ENCODE data around the gene TRIM33. TPM values are rescaled to one million over a fixed set of nuclear protein-coding genes. Genes with fewer than 3 reads are reported as not detected.

The TRIM33 gene
- total and polyA plus RNA-seq, 2 donors (not counting 3 experiments of a cell fraction or from before 2014, with no cell fraction given), result 10.3 to 29.1 TPM

GRCh38 chr1:114395863-114396262, 115.1 kb downstream of the TRIM33 start:
- Histone ChIP-seq H3K9me3 (replicated peaks; ENCODE audit: control insufficient read depth, insufficient read depth, low read length) (no peaks in the 10 kb centered on the region), H3K9me1 (replicated peaks; ENCODE audit: control insufficient read depth, extremely low read depth, insufficient read depth, low read length) (no peaks in the 10 kb centered on the region), H2AFZ (ENCODE audit: low read depth, low read length) (no peak overlapping the region), H4K20me1 (replicated peaks; ENCODE audit: control insufficient read depth, extremely low read depth, insufficient read depth, low read length) (no peaks in the 10 kb centered on the region), H3K27ac (ENCODE audit: insufficient read depth, low read depth, low read length) (no peak overlapping the region), H3K4me2 (ENCODE audit: insufficient read depth, low read length) (no peak overlapping the region), H3K27me3 (ENCODE audit: control insufficient read depth in 2 of 2, insufficient read depth in 2 of 2, low read length in 2 of 2) (no peaks in the 10 kb centered on the region), H3K4me1 (ENCODE audit: control insufficient read depth, extremely low read depth, insufficient read depth, low read length) (no peaks in the 10 kb centered on the region), H3K79me2 (ENCODE audit: control insufficient read depth, insufficient read depth, low read length) (no peaks in the 10 kb centered on the region), H3K9ac (replicated peaks; ENCODE audit: extremely low read depth, insufficient read depth, low read length) (no peak overlapping the region), H3K4me3 (replicated peaks in 1 of 3; ENCODE audit: insufficient read depth in 1 of 3, low read depth in 1 of 3, low read length in 3 of 3) (no peak overlapping the region), H3K36me3 (ENCODE audit: control insufficient read depth in 2 of 2, extremely low read depth in 1 of 2, insufficient read depth in 2 of 2, low read length in 2 of 2) (peaks cover 2 to 5% of the 10 kb centered on the region in 2 experiments)
- DNase-seq (ENCODE audit: low read depth, low spot score) (no peak), FAIRE-seq (no peak)
- no TSS peak for BruUV-seq (replicated peaks)
- dilution Hi-C loops (cut with MboI; ENCODE audit: extremely low pct_ligation_motif_present, low sequenced_read_pairs), result no loop called here
- CTCF ChIA-PET, result interaction anchor here (1.1 kb wide), 1 partner anchor 11 kb away, joined by 4 read pairs; no protein-coding TSS in a partner anchor
- intact Hi-C loops (cut with micrococcal nuclease), result no loop called here
- POLR2A ChIA-PET, result no interaction called here
- no peak for TF ChIP-seq POLR2AphosphoS5 (IDR thresholded peaks at IDR 0.05; ENCODE audit: insufficient read depth, low read depth, low read length)
- no peak for TF ChIP-seq GATA2 (IDR thresholded peaks at IDR 0.05; ENCODE audit: insufficient read depth, insufficient read length, low read depth, low read length)
- no peak for TF ChIP-seq FOS (IDR thresholded peaks at IDR 0.05; ENCODE audit: borderline replicate concordance, insufficient read depth, low read length)

DNA sequence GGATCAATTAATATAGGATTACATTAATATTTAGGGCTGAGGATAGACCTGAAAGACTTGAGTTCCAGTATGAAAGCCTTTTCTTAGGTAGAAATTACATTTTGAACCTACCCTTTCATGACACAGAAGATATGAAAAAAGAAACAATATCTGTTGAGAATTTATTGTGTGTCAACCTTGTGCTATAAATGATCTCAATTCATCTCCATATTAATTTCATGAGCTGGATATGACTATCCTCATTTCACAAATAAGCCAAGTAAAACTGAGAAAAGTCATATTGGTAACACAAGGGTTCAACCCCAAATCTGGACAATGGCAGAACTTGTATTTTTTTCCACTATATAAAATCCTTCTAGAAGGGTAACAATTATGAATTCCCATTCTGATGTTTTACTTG, 120.0 kb downstream of the TRIM33 start:
- TF ChIP-seq GATA2 (IDR thresholded peaks at IDR 0.05; ENCODE audit: insufficient read depth, insufficient read length, low read depth, low read length) (no peak), EZH2 (IDR thresholded peaks at IDR 0.05; ENCODE audit: borderline replicate concordance, low read depth, low read length, severe bottlenecking) (no peak), JUN (IDR thresholded peaks at IDR 0.05; ENCODE audit: borderline replicate concordance, insufficient read depth, insufficient read length, low read depth) (no peak), CTCF (IDR thresholded peaks at IDR 0.05; ENCODE audit: extremely low read depth in 1 of 2, insufficient read depth in 1 of 2, low read depth in 1 of 2, low read length in 2 of 2) (no peak), MYC (IDR thresholded peaks at IDR 0.05; ENCODE audit: low read depth, low read length) (no peak), POLR2A (IDR thresholded peaks at IDR 0.05; ENCODE audit: low read depth, low read length) (no peak), FOS (IDR thresholded peaks at IDR 0.05; ENCODE audit: borderline replicate concordance, insufficient read depth, low read length) (no peak)
- TF ChIP-seq, protein P1, sequence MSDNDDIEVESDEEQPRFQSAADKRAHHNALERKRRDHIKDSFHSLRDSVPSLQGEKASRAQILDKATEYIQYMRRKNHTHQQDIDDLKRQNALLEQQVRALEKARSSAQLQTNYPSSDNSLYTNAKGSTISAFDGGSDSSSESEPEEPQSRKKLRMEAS (IDR thresholded peaks at IDR 0.05; ENCODE audit: insufficient read depth, insufficient read length), result no peak
- H3K79me2 ChIP-seq (ENCODE audit: control insufficient read depth, insufficient read depth, low read length), result no peaks in the 10 kb centered on the region
- no peaks in the 10 kb centered on the region for H4K20me1 ChIP-seq (replicated peaks; ENCODE audit: control insufficient read depth, extremely low read depth, insufficient read depth, low read length)
- FAIRE-seq (no peak), DNase-seq (ENCODE audit: low read depth, low spot score) (no peak)
- no peak overlapping the region for H3K4me2 ChIP-seq (ENCODE audit: insufficient read depth, low read length)
- POLR2A ChIA-PET, result no interaction called here
- H3K9ac ChIP-seq (replicated peaks; ENCODE audit: extremely low read depth, insufficient read depth, low read length), result no peak overlapping the region
- BruUV-seq (replicated peaks), result no TSS peak
- no peak overlapping the region for H3K27ac ChIP-seq (ENCODE audit: insufficient read depth, low read depth, low read length)
- dilution Hi-C loops (cut with MboI; ENCODE audit: extremely low pct_ligation_motif_present, low sequenced_read_pairs), result no loop called here
- H3K4me3 ChIP-seq (replicated peaks in 1 of 3; ENCODE audit: insufficient read depth in 1 of 3, low read depth in 1 of 3, low read length in 3 of 3), result no peak overlapping the region
- no peaks in the 10 kb centered on the region for H3K9me3 ChIP-seq (replicated peaks; ENCODE audit: control insufficient read depth, insufficient read depth, low read length)
- intact Hi-C loops (cut with micrococcal nuclease), result no loop called here
- no peaks in the 10 kb centered on the region for H3K27me3 ChIP-seq (ENCODE audit: control insufficient read depth in 2 of 2, insufficient read depth in 2 of 2, low read length in 2 of 2)
- H3K4me1 ChIP-seq (ENCODE audit: control insufficient read depth, extremely low read depth, insufficient read depth, low read length), result no peaks in the 10 kb centered on the region
- H2AFZ ChIP-seq (ENCODE audit: low read depth, low read length), result no peak overlapping the region
- CTCF ChIA-PET, result interaction anchor here (1.8 kb wide), 1 partner anchor 9 kb away, joined by 5 read pairs; no protein-coding TSS in a partner anchor
- no peaks in the 10 kb centered on the region for H3K9me1 ChIP-seq (replicated peaks; ENCODE audit: control insufficient read depth, extremely low read depth, insufficient read depth, low read length)
- H3K36me3 ChIP-seq (ENCODE audit: control insufficient read depth in 2 of 2, extremely low read depth in 1 of 2, insufficient read depth in 2 of 2, low read length in 2 of 2), result no peaks in the 10 kb centered on the region

Measured in endothelial cell of umbilical vein (primary cell).